ENCODE data around the gene BLCAP.

DNA sequence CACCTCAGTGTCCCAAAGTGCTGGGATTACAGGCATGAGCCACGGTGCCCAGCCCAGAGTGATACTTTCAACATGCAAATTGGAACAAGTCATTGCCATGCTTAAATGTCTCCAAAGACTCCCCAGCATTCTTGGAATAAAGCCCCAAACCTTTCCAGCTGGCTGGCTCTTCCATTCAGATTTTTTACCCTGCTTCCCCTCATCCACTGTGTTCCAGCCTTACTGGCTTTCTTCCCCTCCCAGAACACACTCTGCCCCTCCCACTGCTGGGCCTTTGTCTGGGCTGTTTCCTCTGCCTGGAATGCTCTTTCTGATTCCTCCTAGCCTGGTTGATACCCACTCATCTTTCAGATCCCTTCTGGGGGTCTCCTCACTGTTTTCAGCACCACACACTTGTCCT, 46.8 kb downstream of the BLCAP start:
- TF ChIP-seq, protein P1, sequence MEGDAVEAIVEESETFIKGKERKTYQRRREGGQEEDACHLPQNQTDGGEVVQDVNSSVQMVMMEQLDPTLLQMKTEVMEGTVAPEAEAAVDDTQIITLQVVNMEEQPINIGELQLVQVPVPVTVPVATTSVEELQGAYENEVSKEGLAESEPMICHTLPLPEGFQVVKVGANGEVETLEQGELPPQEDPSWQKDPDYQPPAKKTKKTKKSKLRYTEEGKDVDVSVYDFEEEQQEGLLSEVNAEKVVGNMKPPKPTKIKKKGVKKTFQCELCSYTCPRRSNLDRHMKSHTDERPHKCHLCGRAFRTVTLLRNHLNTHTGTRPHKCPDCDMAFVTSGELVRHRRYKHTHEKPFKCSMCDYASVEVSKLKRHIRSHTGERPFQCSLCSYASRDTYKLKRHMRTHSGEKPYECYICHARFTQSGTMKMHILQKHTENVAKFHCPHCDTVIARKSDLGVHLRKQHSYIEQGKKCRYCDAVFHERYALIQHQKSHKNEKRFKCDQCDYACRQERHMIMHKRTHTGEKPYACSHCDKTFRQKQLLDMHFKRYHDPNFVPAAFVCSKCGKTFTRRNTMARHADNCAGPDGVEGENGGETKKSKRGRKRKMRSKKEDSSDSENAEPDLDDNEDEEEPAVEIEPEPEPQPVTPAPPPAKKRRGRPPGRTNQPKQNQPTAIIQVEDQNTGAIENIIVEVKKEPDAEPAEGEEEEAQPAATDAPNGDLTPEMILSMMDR (IDR thresholded peaks at IDR 0.05): no peak
- TF ChIP-seq POLR2A (IDR thresholded peaks at IDR 0.05): no peak

Data from right lobe of liver (tissue), 4 donors.